HG03064 (cell line): ENCODE results near the gene BAG5.
"Not testable (repeated sequence)": the region's sequence is repeated elsewhere in the genome, so short reads cannot be mapped to it uniquely, and the experiment has no call there.

Experiments
- ATAC-seq: cut with Tn5 transposase; IDR thresholded peaks from one replicate; pipeline ENCODE4 v1.9.1; 2021; ENCODE audit warnings: low read depth; ENCODE audit not compliant: unreplicated experiment

The BAG5 gene

DNA sequence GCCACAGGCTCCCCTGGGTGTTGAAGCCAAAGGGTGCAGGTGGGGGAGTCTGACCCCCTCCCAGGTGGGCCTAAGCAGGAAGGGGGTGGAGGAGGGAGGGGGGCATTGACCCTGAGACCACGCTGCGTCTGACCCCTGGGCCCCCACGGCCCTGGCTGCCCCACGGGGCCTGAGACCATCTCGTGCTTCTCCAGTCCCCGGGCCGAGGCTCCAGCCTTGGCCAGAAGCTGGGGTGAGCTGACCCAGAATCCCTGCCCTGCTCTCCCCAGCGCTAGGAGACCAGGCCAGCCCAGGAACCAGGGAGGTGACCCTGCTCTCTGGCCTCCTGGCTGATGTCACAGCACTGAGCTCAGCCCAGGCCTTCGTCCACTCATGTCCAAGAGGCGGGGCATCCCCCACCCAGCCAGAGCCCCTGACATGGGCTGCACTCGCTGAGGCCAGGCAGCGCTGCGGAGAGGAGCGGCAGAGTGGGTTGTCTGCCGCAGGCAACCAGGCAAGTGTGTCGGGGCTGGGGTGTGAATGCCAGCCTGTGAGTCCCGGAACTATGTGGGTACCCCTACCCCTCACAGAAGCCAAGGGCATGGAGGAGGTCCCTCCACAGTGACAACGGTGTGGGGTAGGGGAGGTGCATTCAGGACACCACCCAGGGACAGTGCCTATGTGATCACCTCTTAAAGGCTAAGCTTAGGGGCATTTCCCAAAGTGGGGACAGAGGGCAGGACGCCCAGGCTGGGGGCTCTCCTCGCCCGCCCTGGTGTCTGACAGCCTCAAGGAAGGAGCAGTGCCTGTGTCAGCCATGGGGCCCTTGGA lies 27.2 kb downstream of the BAG5 start:
- no peak for ATAC-seq

DNA sequence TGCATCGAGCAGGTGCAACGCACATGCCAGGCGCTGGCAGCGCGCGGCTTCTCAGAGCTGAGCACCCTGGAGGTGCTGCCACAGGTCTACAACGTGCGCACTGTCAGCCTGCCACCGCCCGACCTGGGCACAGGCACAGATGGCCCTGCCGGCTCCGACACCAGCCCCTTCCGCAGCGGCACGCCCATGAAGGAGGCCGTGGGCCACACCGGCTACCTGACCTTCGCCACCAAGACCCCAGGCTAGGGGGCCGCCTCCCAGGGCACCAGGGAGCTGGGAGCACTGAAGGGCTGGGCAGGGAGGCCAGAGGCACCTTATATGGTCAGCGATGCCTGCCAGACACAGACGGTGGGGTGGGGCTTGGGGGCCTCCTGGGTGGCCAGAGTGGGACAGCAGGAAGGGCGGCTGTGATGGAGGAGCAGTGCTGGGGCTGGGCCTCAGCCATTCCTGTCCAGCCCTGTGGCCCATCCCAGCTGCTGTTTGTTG lies 27.8 kb downstream of the BAG5 start:
- ATAC-seq = no peak

DNA sequence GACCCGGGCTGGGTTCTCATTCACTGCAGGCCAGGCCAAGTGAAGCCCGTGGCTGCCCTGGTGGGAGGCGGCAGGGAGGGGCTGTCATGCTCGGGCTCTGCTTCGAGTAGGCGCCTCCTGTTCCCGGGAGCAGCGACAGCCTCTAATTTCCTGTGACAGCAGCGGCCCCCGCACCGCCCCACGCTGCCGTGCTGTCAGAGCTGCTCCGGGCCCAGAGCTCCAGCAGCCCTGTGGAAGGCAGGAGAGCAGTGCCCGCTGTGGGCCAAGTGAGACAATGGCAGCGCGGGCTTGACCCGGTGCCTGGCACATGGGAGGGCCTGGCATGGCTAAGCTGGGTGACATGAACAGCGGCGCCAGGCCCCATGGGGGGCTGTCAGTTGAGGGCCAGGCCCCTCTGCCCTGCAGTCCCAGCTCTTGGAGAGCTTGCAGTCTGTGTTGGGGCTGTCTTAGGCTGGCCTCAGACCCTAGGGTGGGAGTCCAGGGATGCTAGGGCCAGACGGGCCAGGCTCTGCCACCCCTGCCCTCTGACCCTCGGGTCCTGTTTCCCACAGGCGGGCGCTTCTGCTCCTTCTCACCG lies 28.4 kb downstream of the BAG5 start:
- ATAC-seq = no peak

DNA sequence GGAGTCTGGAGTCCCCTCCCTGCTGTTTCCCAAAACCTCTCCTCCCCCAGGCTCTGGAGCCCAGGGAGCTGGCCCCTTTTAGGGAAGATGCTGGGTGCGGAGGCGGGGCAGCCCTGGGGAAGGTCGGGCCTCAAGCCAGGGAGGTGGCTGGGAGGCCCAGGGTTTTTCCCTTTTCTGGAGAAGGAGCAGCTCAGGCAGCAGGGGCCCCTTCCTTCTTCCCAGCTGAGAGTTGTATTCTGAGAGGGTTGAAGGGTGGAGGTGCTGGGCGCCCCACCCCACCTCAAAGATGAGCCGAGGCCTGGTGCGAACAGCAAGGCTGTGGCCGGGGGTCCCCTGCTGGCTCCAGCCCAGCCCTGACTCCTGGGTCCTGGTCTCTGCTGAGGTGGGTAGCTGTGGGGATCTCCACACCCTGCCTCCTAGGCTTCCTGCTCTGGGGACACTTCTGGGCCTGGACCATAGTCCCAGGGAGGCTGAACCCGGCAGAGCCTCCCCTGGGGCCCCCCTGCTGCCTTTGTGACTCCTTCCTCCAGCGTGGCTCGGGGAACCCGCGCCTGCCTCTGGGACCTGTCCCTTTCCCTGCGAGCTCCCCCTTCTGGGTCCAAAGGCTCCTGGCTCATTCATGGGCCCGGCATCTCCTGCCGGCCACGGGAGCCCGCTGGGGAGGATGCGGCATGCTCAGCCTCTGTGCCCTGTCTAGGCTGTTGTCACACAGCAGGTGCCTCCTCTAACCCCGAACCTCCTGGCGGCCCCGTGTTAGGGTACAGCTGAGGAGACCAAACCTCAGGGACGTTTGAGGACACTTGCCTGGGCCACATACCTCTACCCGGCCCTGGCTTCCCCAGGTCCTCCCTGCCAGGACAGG lies 29.1 kb downstream of the BAG5 start:
- ATAC-seq = no peak

DNA sequence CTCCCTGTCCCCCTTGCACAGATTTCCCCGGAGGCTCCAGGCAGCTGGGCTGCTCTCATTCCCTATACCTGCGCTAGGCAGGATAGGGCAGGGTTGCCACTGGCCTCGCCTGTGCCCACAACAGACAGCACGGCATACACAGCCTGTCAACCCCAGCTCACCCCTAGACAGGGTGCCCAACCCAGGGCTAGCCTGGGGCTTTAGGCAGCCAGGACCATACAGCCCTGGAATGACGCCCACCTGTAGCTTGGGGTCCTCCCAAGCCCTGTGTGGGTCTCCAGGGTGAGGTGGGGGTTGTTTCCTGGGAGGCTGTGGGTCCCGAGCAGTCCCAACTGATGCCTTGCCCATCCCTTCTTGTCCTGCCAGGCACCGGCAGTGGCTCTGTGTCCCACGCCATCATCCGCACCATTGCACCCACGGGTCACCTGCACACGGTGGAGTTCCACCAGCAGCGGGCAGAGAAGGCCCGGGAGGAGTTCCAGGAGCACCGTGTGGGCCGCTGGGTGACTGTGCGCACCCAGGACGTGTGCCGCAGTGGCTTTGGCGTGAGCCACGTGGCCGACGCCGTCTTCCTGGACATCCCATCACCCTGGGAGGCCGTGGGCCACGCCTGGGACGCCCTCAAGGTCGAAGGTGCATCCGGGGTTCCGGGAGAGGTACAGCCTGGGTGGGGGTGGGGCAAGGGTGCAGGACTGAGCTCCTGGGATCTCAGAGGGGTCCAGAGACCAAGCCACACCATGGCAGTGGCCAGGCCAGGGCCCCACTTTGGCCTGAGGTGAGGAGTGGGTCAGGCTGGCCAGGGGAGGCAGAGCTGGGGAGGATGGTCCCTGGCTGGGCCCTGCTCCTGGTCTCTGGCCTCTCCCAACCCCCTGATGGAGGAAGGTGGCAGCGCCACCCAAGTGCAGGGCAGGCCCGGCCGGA lies 30.0 kb downstream of the BAG5 start:
- ATAC-seq = no peak

DNA sequence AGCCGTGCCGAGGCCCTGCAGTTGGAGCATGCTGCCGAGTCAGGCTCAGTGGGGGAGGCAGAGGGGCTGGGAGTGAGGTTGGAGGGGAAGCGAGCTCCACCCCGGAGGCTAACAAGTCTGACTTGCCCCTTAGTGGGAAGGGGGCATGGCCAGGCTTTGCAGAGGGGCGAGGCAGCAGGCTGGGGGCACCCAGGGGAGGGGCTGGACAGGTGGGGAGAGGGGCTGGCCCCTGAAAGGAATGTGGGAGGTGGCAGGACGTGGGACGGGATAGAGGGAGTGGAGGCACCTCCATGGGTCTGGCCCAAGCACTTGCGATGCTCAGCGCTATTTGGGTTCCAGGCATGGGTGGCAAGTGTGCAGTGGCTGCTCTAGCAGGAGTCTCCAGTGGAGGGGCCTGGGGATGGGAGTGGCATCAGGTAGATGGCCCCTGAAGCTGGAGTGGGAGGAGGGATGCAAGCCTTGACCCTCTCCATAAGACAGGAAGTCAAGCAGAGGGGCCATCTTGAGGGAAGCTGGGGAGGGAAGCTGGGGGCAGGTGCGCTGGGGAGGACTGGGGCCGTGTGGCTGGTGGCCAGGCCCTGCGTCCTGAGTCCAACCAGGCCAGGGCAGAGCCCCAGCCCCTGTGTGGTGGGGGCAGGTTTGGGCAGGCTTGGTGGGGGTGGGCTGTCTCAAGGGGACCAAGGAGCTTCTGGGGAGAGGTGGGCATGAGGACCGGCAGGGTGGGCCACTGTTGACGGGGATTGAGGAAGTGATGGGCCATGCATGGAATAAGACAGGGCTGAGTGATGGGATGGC lies 30.8 kb downstream of the BAG5 start:
- ATAC-seq = no peak

DNA sequence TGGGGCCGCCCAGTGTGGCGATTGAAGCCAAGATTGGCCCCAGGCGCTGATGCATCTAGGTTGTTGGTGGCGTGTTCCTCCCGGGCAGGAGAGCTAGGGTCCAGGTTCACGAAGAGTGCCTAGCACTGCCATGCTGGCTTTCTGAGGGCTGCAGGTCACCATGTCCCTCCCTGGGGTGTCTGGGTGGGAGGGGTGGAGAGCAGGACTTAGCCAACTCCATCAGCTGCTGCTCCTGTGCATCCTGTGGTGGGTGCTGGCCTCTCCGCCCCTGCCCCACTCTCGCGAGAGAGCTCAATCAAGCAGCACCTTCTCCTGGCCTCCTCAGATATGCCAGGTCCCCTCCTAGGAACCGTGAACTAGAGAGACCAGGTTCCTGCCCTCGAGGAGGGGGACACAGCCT lies 31.6 kb downstream of the BAG5 start:
- ATAC-seq = no peak

DNA sequence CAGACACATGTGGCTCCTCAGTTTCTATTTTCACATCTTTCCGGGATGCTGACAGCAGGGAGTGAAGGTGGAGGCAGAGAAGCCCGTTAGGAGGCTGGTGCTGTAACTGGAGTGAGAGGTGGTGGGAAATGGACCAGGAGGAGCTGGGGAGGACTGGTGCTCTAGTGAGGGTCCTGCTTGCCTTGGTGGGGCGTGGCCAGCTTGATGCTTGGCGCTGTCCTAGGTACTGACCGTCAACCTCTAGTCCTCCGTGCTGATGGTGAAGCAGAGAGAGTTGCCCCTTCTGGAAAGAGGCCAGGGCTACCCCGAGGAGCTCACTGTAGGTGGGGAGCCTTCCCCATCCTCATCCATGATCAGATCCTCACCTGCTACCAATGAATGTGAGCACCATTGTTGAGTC lies 32.1 kb downstream of the BAG5 start:
- no peak for ATAC-seq

DNA sequence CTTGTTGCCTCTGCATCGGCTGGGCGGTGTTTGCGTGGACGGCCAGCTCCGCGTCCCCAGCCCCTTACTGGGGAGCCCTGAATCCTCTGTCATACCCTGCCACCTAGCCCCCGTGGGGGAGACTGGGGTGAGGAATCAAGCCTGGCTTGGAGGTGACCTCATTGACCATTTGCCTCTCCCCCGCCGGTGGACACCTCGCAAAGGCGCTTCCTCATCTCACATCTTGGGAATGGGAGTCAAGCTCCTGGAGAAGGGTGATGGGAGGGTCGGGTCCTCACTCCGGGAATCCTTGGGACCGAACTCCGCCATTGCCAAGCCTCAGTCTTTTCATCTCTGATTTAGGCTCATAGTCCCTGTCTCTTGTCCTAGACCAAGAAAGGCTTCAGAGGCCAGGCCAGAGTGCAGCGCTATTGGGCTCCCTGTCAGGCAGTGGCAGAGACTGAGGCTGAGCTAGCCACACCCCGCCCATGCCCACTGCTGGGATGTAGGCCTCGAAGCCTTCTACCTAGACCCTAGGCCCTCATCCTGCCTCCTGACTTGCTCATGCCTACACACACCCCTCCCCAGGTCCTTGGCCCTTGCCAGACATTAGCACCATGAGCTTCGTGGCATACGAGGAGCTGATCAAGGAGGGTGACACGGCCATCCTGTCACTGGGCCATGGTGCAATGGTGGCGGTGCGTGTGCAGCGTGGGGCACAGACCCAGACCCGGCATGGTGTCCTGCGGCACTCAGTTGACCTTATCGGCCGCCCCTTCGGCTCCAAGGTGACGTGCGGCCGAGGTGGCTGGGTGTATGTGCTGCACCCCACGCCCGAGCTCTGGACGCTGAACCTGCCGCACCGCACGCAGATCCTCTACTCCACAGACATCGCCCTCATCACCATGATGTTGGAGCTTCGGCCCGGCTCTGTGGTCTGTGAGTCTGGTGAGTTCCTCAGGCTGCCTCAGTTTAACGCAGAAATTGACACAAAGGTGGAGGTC lies 32.8 kb downstream of the BAG5 start:
- ATAC-seq = no peak

DNA sequence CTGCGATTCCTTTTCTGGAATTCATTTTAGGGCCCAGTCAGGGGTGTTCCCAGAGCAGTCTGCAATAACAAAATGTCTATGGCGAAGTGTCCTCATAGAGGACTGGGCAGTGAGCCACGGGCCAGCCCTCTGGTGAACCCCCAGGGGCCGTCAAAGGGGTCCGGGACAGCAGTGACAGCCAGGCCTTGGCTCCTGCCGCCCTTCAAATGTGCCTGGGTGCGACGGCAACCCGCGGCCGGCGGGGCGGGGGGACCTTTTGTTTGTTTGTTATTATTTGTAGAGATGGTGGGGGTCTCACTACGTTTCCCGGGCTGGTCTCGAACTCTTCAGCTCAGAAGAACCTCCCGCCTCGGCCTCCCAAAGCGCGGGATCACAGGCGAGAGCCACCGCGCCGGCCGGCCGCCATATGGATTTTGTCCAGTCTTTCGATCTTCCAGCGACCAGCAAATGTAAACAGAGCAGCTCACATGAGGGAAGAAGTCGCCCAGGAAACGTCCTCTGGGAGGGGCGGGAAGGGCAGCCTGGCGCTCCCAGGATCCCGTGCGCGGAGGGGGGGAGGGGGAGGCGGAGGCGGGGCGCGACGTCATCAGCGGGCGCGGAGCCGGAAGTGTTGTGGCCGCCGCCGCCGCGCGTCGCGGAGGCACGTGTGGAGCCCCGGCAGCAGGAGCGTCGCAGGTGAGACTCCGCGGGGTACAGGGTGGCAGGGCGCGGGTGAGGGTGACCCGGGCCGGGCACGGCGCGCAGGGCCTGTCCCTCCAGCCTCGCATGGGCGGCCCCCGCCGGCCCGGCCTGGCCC lies 33.7 kb downstream of the BAG5 start, which contains the start of gene TRMT61A:
Gene TRMT61A, plus strand, starts transcription at position 610 of the 796 bp plus-strand sequence. CDS start 783 bp downstream, outside the sequence.
- ATAC-seq = no peak

DNA sequence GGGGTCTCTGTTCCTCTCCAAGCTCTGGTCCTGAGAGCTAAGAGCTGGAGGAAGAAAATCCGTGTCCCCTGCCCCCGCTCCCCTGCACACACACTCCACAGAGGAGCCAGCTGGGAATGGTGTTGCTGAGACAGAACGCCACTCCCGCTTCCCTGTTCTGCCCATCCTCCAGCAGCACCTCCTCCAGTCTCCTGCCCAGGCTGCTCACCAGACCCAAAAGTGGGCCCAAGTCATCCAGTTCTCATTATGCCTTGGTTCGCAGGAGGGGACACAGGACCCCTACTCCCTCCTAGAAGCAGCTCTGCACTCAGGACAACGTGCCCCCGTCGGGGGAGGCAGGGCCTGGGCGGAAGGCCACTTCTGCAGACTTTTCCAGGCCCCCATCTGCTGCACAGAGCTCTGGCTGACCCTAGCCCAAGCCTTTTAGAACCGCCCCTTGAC lies 34.3 kb downstream of the BAG5 start:
- no peak for ATAC-seq

DNA sequence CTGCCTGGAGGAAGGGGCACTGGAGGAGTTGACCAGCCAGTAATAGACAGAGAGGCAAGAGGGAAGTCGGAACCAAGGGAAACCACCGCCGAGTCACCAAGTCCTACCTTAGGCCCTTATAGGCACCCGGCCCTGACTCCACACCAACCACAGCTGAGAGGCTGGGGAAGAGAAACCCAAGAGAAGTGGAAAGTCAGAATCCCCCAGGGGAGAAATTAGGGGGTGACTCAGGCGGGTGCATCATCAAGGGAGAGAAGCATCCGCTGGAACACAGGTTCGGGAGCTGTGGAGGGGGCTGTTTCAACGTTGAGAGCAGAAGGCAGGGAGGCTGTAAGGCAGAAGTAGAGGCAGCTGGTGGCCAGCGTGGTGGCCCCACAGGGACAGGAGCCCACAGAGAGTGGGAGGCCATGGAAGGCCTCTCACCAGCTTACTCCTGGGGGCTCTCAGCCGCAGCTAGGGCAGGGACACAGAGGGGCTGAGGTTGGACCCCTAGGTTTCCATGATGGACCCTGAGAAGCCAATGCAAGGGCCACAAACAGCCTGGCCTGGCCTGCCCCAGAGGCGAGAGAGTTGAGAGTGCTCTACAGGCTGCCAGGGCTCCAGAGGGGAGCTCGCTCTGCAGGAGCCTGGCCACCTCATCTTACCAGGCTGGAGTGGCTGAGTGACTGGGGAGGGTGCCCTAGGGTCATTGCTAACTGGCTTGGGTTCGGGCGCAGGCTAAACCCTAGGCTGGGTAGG lies 34.9 kb downstream of the BAG5 start:
- no peak for ATAC-seq

DNA sequence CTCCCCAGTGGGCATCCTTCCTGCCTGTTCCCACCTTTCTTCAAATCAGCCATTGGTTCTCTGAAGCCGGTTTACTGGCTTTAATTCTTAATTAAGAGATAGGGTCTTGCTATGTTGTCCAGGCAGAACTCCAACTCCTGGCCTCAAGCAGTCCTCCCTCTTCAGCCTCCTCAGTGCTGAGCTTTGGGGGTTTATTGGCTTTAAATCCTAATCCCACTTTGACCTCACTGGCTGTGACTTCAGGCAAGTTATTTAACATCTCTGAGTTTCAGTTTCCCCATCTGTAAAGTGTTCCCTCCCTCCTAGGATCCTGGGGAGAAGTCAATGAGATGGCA lies 35.6 kb downstream of the BAG5 start:
- ATAC-seq = no peak

DNA sequence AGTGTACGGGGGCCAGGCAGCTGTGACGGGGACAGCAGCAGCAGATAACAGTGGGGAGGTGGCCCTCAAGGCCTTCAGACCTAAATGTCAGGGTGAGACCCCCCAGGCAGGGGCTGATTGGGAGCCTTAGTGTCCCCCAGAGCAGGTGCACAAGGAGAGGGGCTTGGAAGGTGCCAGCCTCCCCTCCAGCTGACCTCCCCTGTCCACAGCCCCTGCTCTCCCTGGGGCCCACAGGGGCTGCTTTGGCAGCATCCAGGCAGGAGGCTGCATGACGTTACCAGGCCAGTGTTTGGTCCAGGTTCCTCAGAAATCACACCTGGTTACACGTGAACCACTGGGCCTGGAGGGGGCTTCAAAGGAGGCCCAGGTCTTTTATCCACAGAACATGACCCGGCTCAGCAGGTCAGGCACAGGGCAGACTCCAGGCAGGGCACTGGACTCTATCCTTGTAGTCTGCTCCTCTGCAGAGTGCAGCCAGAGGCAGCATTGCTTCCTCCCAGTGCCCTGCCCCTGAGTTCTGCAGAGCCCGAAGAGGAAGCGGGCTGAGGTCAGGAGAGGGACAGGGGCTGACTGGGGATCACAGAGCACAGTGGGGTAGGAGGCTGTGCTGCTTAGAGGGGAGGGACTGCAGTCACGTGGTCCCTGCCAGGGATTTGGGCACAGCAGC lies 36.1 kb downstream of the BAG5 start:
- no peak for ATAC-seq

DNA sequence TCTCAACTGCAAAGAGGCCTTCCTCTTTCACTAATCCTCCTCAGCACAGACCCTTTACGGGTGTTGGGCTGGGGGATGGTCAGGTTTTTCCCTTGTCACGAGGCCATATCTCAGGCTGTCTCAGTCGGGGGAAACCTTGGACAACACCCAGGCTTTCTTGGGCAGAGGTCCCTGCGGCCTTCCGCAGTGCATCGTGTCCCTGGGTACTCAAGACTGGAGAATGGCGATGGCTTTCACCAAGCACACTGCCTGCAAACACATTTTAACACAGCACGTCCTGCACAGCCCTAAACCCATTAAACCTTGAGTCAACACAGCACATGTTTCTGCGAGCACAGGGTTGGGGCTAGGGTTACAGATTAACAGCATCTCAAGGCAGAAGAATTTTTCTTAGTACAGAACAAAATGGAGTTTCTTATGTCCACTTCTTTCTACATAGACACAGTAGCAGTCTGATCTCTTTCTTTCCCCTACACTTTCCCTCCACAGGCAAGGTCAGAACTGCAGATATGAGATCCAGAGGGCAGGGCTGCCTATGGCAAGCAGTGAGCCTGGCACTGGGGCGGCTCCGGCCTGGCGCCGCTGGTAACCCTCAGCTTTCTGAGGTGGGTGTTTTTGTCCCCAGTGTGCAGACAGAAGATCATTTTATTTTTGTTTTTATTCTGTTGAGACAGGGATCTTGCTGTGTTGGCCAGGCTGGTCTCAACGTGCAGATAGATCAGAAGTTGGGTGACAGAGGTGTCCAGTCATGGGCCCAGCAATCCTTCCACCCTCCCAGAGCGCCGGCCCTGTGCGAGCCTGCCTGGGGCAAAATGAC lies 36.8 kb downstream of the BAG5 start:
- not testable (repeated sequence) for ATAC-seq
